ENCODE data around the gene ALDOC. TPM values are rescaled to one million over a fixed set of nuclear protein-coding genes. Genes with fewer than 3 reads are reported as not detected.
A peak's percentile ranks its signal among the peaks of the same experiment; 100 is the strongest.

Gene ALDOC
- total and polyA plus RNA-seq, 2 of the 13 experiments (the other 11 are each of a cell fraction or from before 2014, with no cell fraction given), result 15.4 to 60.9 TPM

DNA sequence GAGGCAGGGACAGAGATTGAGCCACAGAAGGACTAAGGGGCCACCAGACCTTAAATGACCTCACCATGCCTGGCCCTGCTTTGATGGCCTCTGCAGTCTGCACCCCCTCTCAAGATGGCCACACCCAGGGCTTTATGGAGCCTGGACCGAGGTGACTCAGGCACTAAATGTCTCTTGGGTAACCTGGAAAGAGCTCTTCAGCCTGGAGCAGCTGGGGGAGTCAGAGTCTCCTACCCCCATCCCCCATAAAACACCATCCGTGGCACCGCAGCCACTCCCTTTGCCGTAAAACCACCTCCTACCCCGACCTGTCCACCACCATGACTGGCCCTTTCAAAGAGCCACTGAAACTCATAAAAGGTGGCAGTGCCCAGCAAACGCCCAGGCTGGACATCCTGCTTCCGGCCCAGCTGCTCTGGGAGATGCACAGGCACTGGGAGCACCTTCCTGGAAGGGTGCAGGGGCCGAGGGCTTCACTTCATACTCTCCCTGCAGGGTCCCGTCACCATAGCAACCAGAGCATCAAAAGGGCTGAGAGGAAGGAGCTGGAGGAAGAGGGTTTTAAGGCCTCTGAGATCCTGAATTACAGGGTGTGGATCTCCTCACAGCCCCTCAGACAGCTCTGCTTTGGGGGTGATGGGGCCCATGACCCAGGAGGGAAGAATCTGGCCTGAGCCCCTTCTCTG is 48.2 kb downstream of the ALDOC start:
- H4K20me1 ChIP-seq (ENCODE audit: insufficient read depth, low read length), result no peaks in the 10 kb centered on the region
- no peak overlapping the region for H2AFZ ChIP-seq (ENCODE audit: low read length)
- H3K9ac ChIP-seq (ENCODE audit: insufficient read depth, low read depth, low read length), result no peak overlapping the region
- no peak overlapping the region for H3K4me3 ChIP-seq (replicated peaks in 1 of 3; ENCODE audit: insufficient read depth in 1 of 3, low read depth in 2 of 3, low read length in 3 of 3)
- FAIRE-seq (no peak), DNase-seq (ENCODE audit: low spot score) (no peak), ATAC-seq (no peak)
- no peaks in the 10 kb centered on the region for H3K36me3 ChIP-seq (replicated peaks in 1 of 2; ENCODE audit: control insufficient read depth in 1 of 2, insufficient read depth in 2 of 2, low read length in 2 of 2)
- peaks cover 37% of the 10 kb centered on the region for H3K4me1 ChIP-seq (ENCODE audit: insufficient read depth, low read length)
- ChIA-PET POLR2A (no interaction called here), CTCF (ENCODE audit: low intra/inter-chr PET ratio, low total read pairs) (no interaction called here)
- H3K27me3 ChIP-seq (ENCODE audit: control insufficient read depth in 1 of 2, insufficient read depth in 2 of 2, low read length in 2 of 2), result peaks cover 9 to 39% of the 10 kb centered on the region in 2 experiments; a peak in 4 of 5 replicates
- H3K9me3 ChIP-seq (ENCODE audit: low read length), result no peaks in the 10 kb centered on the region
- 37% methylated on average over 9 of the region's 9 CpGs for WGBS (ENCODE audit: low lambda C conversion rate)
- no TSS peak for BruUV-seq (replicated peaks)
- intact Hi-C loops (cut with micrococcal nuclease; ENCODE audit: unreplicated experiment), result loop anchor here (5.0 kb wide), 1 partner anchor 739 kb away; no protein-coding TSS in a partner anchor
- H3K79me2 ChIP-seq (ENCODE audit: insufficient read depth, low read length), result no peaks in the 10 kb centered on the region
- H3K27ac ChIP-seq (ENCODE audit: extremely low read length, insufficient read depth, low read length), result no peak overlapping the region
- in situ Hi-C loops (cut with HindIII; ENCODE audit: extremely low pct_ligation_motif_present, low pct_unique_long_range_greater_than_20kb), result no loop called here
- H3K4me2 ChIP-seq (ENCODE audit: low read depth, low read length), result no peak overlapping the region
- TF ChIP-seq RFX1 (IDR thresholded peaks at IDR 0.05) (0 out of 2 replicates have a peak, but pooled peaks have one; percentile 22), SIN3B (IDR thresholded peaks at IDR 0.05; ENCODE audit: low read length) (no peak)

DNA sequence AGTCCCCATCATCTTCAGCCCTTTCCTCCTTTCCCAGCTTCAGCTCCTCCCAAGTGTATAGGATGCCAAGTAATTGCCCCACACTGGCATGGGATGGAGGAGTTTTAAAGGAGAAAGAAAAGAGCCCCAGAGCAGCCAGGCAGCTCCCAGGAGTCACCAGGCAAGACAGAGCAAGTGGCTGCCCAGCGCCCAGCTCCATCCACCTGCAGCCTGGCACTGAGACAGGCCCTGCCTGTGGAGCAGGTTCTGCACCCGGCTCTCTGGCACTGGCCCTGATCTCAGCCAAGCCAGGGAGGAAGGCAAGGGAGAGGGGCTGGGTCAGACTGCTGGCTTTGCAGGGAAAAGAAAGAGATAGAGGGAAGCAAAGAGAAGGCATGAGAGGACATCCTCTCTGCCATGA is 48.8 kb downstream of the ALDOC start:
- no TSS peak for BruUV-seq (replicated peaks)
- Histone ChIP-seq H3K79me2 (ENCODE audit: insufficient read depth, low read length) (no peaks in the 10 kb centered on the region), H3K27me3 (ENCODE audit: control insufficient read depth in 1 of 2, insufficient read depth in 2 of 2, low read length in 2 of 2) (peaks cover 9 to 39% of the 10 kb centered on the region in 2 experiments; a peak in 4 of 5 replicates), H4K20me1 (ENCODE audit: insufficient read depth, low read length) (no peaks in the 10 kb centered on the region), H3K9me3 (ENCODE audit: low read length) (no peaks in the 10 kb centered on the region), H3K36me3 (replicated peaks in 1 of 2; ENCODE audit: control insufficient read depth in 1 of 2, insufficient read depth in 2 of 2, low read length in 2 of 2) (no peaks in the 10 kb centered on the region), H3K9ac (ENCODE audit: insufficient read depth, low read depth, low read length) (no peak overlapping the region), H3K4me3 (replicated peaks in 1 of 3; ENCODE audit: insufficient read depth in 1 of 3, low read depth in 2 of 3, low read length in 3 of 3) (no peak overlapping the region), H2AFZ (ENCODE audit: low read length) (no peak overlapping the region), H3K4me1 (ENCODE audit: insufficient read depth, low read length) (peaks cover 37% of the 10 kb centered on the region), H3K4me2 (ENCODE audit: low read depth, low read length) (no peak overlapping the region), H3K27ac (ENCODE audit: extremely low read length, insufficient read depth, low read length) (no peak overlapping the region)
- ATAC-seq (no peak), DNase-seq (ENCODE audit: low spot score) (no peak), FAIRE-seq (no peak)
- in situ Hi-C loops (cut with HindIII; ENCODE audit: extremely low pct_ligation_motif_present, low pct_unique_long_range_greater_than_20kb), result no loop called here
- TF ChIP-seq SIN3A (IDR thresholded peaks at IDR 0.05; ENCODE audit: borderline replicate concordance, low read depth, low read length) (no peak), GTF2F1 (IDR thresholded peaks at IDR 0.05; ENCODE audit: low read length) (no peak), NR3C1 (CRISPR knock-in tag; IDR thresholded peaks at IDR 0.05) (no peak), CHCHD3 (CRISPR knock-in tag; IDR thresholded peaks at IDR 0.05) (no peak), ZNF296 (CRISPR knock-in tag; conservative IDR thresholded peaks at IDR 0.05) (no peak), ASH2L (IDR thresholded peaks at IDR 0.05; ENCODE audit: insufficient read length, low read depth, low read length) (no peak), RBAK (CRISPR knock-in tag; IDR thresholded peaks at IDR 0.05) (no peak), ETV6 (CRISPR knock-in tag; conservative IDR thresholded peaks at IDR 0.05) (no peak), ZNF724P (CRISPR knock-in tag; IDR thresholded peaks at IDR 0.05; ENCODE audit: borderline replicate concordance) (no peak), HDAC2 (CRISPR knock-in tag; IDR thresholded peaks at IDR 0.05) (no peak)
- TF ChIP-seq, protein P1, sequence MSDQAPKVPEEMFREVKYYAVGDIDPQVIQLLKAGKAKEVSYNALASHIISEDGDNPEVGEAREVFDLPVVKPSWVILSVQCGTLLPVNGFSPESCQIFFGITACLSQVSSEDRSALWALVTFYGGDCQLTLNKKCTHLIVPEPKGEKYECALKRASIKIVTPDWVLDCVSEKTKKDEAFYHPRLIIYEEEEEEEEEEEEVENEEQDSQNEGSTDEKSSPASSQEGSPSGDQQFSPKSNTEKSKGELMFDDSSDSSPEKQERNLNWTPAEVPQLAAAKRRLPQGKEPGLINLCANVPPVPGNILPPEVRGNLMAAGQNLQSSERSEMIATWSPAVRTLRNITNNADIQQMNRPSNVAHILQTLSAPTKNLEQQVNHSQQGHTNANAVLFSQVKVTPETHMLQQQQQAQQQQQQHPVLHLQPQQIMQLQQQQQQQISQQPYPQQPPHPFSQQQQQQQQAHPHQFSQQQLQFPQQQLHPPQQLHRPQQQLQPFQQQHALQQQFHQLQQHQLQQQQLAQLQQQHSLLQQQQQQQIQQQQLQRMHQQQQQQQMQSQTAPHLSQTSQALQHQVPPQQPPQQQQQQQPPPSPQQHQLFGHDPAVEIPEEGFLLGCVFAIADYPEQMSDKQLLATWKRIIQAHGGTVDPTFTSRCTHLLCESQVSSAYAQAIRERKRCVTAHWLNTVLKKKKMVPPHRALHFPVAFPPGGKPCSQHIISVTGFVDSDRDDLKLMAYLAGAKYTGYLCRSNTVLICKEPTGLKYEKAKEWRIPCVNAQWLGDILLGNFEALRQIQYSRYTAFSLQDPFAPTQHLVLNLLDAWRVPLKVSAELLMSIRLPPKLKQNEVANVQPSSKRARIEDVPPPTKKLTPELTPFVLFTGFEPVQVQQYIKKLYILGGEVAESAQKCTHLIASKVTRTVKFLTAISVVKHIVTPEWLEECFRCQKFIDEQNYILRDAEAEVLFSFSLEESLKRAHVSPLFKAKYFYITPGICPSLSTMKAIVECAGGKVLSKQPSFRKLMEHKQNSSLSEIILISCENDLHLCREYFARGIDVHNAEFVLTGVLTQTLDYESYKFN (CRISPR knock-in tag; conservative IDR thresholded peaks at IDR 0.05), result no peak
- CTCF ChIA-PET (ENCODE audit: low intra/inter-chr PET ratio, low total read pairs), result no interaction called here
- POLR2A ChIA-PET, result no interaction called here
- 45% methylated on average over 2 of the region's 2 CpGs for WGBS (ENCODE audit: low lambda C conversion rate)
- intact Hi-C loops (cut with micrococcal nuclease; ENCODE audit: unreplicated experiment), result loop anchor here (5.0 kb wide), 1 partner anchor 739 kb away; no protein-coding TSS in a partner anchor
